ENCODE results near the gene TBC1D4. TPM values are rescaled to one million over a fixed set of nuclear protein-coding genes. Genes with fewer than 3 reads are reported as not detected.

The TBC1D4 gene
- total and polyA plus RNA-seq, 10 of the 15 experiments (the other 5 are each of a cell fraction or from before 2014, with no cell fraction given): 11.0 to 38.6 (median 25.5) TPM

DNA sequence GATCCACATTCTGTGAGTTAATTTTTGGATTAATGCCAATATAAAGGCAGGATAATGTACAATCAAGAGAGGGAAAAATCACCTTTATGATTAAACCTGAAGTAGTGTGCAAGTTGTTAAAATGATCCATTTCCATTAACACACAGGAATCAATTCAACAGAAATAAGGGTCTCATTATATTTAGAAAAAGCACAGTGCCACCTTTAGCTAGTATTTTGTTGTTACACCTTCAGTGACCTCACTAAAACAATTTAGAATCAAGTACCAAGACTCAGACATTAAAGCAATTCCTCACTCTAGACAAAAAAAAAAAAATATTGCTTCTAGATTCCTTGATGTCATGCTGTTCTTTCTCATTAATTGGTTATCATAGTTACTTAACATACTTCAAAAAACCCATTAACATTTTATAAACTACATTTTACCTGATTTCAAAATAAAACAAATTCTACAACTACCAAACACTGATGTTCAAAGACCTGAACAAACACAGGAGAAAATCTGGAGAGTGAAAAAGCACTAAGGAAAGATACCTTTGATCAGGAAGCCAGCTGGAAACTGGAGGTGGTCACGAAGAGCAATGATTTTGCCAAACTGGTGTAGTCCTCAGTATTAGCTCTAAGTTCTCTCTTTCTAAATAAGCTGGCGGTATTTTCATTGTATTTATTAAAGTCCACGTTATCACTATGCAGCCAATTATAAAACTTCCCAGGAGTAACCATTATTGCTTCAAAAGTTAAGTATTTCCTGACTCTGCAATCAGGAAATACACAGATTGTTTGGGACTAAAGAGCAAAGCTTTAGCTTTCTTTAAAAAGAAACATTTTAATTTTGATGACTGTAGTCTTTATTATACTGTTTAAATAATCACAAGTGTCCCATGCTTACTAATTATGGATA, 115.3 kb downstream of the TBC1D4 start:
- ChIA-PET SMC1A (ENCODE audit: uncharacterized antibody, unreplicated experiment) (interaction anchor here (0.6 to 4.3 kb wide), 36 partner anchors 9 to 278 kb away, joined by 3 to 33 read pairs (median 5); partner anchors contain the start of gene TBC1D4), CTCF (interaction anchor here (0.7 to 4.8 kb wide), 32 partner anchors 9 to 314 kb away, joined by 3 to 26 read pairs (median 3); partner anchors contain the start of genes COMMD6, TBC1D4 and UCHL3), RAD21 (ENCODE audit: unreplicated experiment) (interaction anchor here (0.6 to 3.3 kb wide), 27 partner anchors 9 to 184 kb away, joined by 3 to 33 read pairs (median 6); partner anchors contain the start of gene TBC1D4), POLR2A (interaction anchor here (0.6 to 1.8 kb wide), 5 partner anchors 63 to 396 kb away, joined by 3 to 6 read pairs (median 4); no protein-coding TSS in a partner anchor)
- H3K79me2 ChIP-seq (ENCODE audit: control insufficient read depth, insufficient read depth, low read length): peaks cover 19% of the 10 kb centered on the region
- BruUV-seq (replicated peaks): no TSS peak
- H3K4me3 ChIP-seq: peak overlapping the region; percentile 34; the same call in 1 of the 2 replicates
- intact Hi-C loops (cut with micrococcal nuclease; ENCODE audit: unreplicated experiment) (no loop called here), in situ Hi-C loops (cut with MboI) (no loop called here)
- H3K4me1 ChIP-seq (ENCODE audit: control insufficient read depth, insufficient read depth, low read length): peaks cover 13% of the 10 kb centered on the region; the same call in 1 of the 2 replicates
- H4K20me1 ChIP-seq (ENCODE audit: control insufficient read depth, insufficient read depth): no peaks in the 10 kb centered on the region
- H3K27ac ChIP-seq (ENCODE audit: control insufficient read depth, insufficient read depth): peak overlapping the region; percentile 81
- DNase-seq (ENCODE audit: low read depth, low spot score) (no peak), FAIRE-seq (peak; percentile 41), ATAC-seq (peak; percentile 21; the same call in 1 of the 3 replicates)
- WGBS (ENCODE audit: insufficient coverage, insufficient replicate concordance, low lambda C conversion rate, missing lambda C conversion rate): 55% methylated on average over 3 of the region's 3 CpGs
- no peaks in the 10 kb centered on the region for H3K27me3 ChIP-seq (replicated peaks in 1 of 2; ENCODE audit: control insufficient read depth in 2 of 2, insufficient read depth in 2 of 2, low read length in 1 of 2)
- no peaks in the 10 kb centered on the region; the same call in 2 of the 3 replicates for H3K9me3 ChIP-seq (replicated peaks; ENCODE audit: control insufficient read depth, insufficient read depth, low read length)
- peak overlapping the region; percentile 95 for H3K4me2 ChIP-seq (ENCODE audit: control insufficient read depth, insufficient read depth)
- TF ChIP-seq, protein P1, sequence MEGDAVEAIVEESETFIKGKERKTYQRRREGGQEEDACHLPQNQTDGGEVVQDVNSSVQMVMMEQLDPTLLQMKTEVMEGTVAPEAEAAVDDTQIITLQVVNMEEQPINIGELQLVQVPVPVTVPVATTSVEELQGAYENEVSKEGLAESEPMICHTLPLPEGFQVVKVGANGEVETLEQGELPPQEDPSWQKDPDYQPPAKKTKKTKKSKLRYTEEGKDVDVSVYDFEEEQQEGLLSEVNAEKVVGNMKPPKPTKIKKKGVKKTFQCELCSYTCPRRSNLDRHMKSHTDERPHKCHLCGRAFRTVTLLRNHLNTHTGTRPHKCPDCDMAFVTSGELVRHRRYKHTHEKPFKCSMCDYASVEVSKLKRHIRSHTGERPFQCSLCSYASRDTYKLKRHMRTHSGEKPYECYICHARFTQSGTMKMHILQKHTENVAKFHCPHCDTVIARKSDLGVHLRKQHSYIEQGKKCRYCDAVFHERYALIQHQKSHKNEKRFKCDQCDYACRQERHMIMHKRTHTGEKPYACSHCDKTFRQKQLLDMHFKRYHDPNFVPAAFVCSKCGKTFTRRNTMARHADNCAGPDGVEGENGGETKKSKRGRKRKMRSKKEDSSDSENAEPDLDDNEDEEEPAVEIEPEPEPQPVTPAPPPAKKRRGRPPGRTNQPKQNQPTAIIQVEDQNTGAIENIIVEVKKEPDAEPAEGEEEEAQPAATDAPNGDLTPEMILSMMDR (IDR thresholded peaks at IDR 0.05 in 2 of 3, conservative IDR thresholded peaks at IDR 0.05 in 1 of 3; ENCODE audit: control insufficient read depth in 2 of 3, extremely low read depth in 1 of 3, insufficient read depth in 1 of 3, low read depth in 3 of 3, low read length in 3 of 3): peak in 2 of 3 experiments; percentile 9 to 26; a peak in 1 of 6 replicates
- TF ChIP-seq NR2F1 (conservative IDR thresholded peaks at IDR 0.05) (no peak), SP1 (IDR thresholded peaks at IDR 0.05; ENCODE audit: low read depth, low read length) (no peak)
- TF ChIP-seq, protein P2, sequence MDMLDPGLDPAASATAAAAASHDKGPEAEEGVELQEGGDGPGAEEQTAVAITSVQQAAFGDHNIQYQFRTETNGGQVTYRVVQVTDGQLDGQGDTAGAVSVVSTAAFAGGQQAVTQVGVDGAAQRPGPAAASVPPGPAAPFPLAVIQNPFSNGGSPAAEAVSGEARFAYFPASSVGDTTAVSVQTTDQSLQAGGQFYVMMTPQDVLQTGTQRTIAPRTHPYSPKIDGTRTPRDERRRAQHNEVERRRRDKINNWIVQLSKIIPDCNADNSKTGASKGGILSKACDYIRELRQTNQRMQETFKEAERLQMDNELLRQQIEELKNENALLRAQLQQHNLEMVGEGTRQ (IDR thresholded peaks at IDR 0.05; ENCODE audit: borderline replicate concordance, low read depth, low read length): no peak
- peak overlapping the region; percentile 73 for H2AFZ ChIP-seq (ENCODE audit: control insufficient read depth, low read depth, low read length)
- no peaks in the 10 kb centered on the region for H3K36me3 ChIP-seq (ENCODE audit: control insufficient read depth in 2 of 2, insufficient read depth in 2 of 2, low read length in 1 of 2)
- H3K9ac ChIP-seq (ENCODE audit: control insufficient read depth, insufficient read depth, low read length): peak overlapping the region; percentile 56

Measured in GM12878 (cell line).